ENCODE results near the gene MCRS1.

MCRS1 gene

GRCh38 chr12:49557187-49557916 lies 10.6 kb downstream of the MCRS1 start:
- no peak for TF ChIP-seq EZH2phosphoT487 (conservative IDR thresholded peaks at IDR 0.05; ENCODE audit: low read length)
- TF ChIP-seq CTCF (IDR thresholded peaks at IDR 0.05; ENCODE audit: insufficient read depth, low read length, poor library complexity, severe bottlenecking) = no peak
- Histone ChIP-seq H3K27ac (ENCODE audit: low read depth, low read length) (no peak overlapping the region), H3K9me2 (replicated peaks; ENCODE audit: insufficient read depth, low read length) (no peaks in the 10 kb centered on the region), H3K9ac (ENCODE audit: low read length) (no peak overlapping the region), H3K79me2 (ENCODE audit: insufficient read depth, low read length) (no peaks in the 10 kb centered on the region), H3F3A (ENCODE audit: insufficient read depth) (no peaks in the 10 kb centered on the region), H3K9me3 (ENCODE audit: insufficient read depth, low read length) (no peaks in the 10 kb centered on the region), H4K20me1 (ENCODE audit: low read depth, low read length) (no peaks in the 10 kb centered on the region), H3K27me3 (ENCODE audit: low read length) (no peaks in the 10 kb centered on the region), H3K36me3 (ENCODE audit: low read length) (no peaks in the 10 kb centered on the region), H3K4me2 (ENCODE audit: low read depth, low read length, poor library complexity, severe bottlenecking) (no peak overlapping the region), H3K4me3 (ENCODE audit: insufficient read depth, low read length, poor library complexity, severe bottlenecking) (no peak overlapping the region), H2AFZ (ENCODE audit: low read depth, low read length, severe bottlenecking) (no peak overlapping the region)

- H3K27ac ChIP-seq (ENCODE audit: low read depth, low read length) = no peak overlapping the region
- no peak overlapping the region for H2AFZ ChIP-seq (ENCODE audit: low read depth, low read length, severe bottlenecking)
- H4K20me1 ChIP-seq (ENCODE audit: low read depth, low read length) = no peaks in the 10 kb centered on the region
- no peak overlapping the region for H3K4me2 ChIP-seq (ENCODE audit: low read depth, low read length, poor library complexity, severe bottlenecking)
- H3F3A ChIP-seq (ENCODE audit: insufficient read depth) = no peaks in the 10 kb centered on the region
- TF ChIP-seq CTCF (IDR thresholded peaks at IDR 0.05; ENCODE audit: insufficient read depth, low read length, poor library complexity, severe bottlenecking) (no peak), EZH2phosphoT487 (conservative IDR thresholded peaks at IDR 0.05; ENCODE audit: low read length) (no peak)
- H3K9me3 ChIP-seq (ENCODE audit: insufficient read depth, low read length) = no peaks in the 10 kb centered on the region
- no peak overlapping the region for H3K9ac ChIP-seq (ENCODE audit: low read length)
- no peaks in the 10 kb centered on the region for H3K79me2 ChIP-seq (ENCODE audit: insufficient read depth, low read length)
- H3K4me3 ChIP-seq (ENCODE audit: insufficient read depth, low read length, poor library complexity, severe bottlenecking) = no peak overlapping the region
- H3K36me3 ChIP-seq (ENCODE audit: low read length) = no peaks in the 10 kb centered on the region
- H3K9me2 ChIP-seq (replicated peaks; ENCODE audit: insufficient read depth, low read length) = no peaks in the 10 kb centered on the region
- H3K27me3 ChIP-seq (ENCODE audit: low read length) = no peaks in the 10 kb centered on the region
These were observed 11.4 kb downstream of the MCRS1 start for GRCh38 chr12:49556391-49557186.

GRCh38 chr12:49555631-49556390 lies 12.1 kb downstream of the MCRS1 start:
- no peaks in the 10 kb centered on the region for H3F3A ChIP-seq (ENCODE audit: insufficient read depth)
- H3K27ac ChIP-seq (ENCODE audit: low read depth, low read length) = no peak overlapping the region
- no peak overlapping the region for H3K9ac ChIP-seq (ENCODE audit: low read length)
- H4K20me1 ChIP-seq (ENCODE audit: low read depth, low read length) = no peaks in the 10 kb centered on the region
- H3K36me3 ChIP-seq (ENCODE audit: low read length) = no peaks in the 10 kb centered on the region
- no peak for TF ChIP-seq CTCF (IDR thresholded peaks at IDR 0.05; ENCODE audit: insufficient read depth, low read length, poor library complexity, severe bottlenecking)
- no peak for TF ChIP-seq EZH2phosphoT487 (conservative IDR thresholded peaks at IDR 0.05; ENCODE audit: low read length)
- H3K9me3 ChIP-seq (ENCODE audit: insufficient read depth, low read length) = no peaks in the 10 kb centered on the region
- no peak overlapping the region for H3K4me2 ChIP-seq (ENCODE audit: low read depth, low read length, poor library complexity, severe bottlenecking)
- no peaks in the 10 kb centered on the region for H3K79me2 ChIP-seq (ENCODE audit: insufficient read depth, low read length)
- no peak overlapping the region for H3K4me3 ChIP-seq (ENCODE audit: insufficient read depth, low read length, poor library complexity, severe bottlenecking)
- no peaks in the 10 kb centered on the region for H3K27me3 ChIP-seq (ENCODE audit: low read length)
- no peak overlapping the region for H2AFZ ChIP-seq (ENCODE audit: low read depth, low read length, severe bottlenecking)
- no peaks in the 10 kb centered on the region for H3K9me2 ChIP-seq (replicated peaks; ENCODE audit: insufficient read depth, low read length)
